SU-DHL-6 (cell line): ENCODE data around the gene ACTN4.
"Not testable (repeated sequence)": the region's sequence is repeated elsewhere in the genome, so short reads cannot be mapped to it uniquely, and the experiment has no call there.

Experiments used
- H2AFZ ChIP-seq: fragments of 200-600 bp; sonication (generic); 2 replicates; pipeline ENCODE4 v1.6.1; 2014; ENCODE audit warnings: low read depth, mild to moderate bottlenecking, moderate library complexity, mixed read lengths, antibody characterized with exemption, low read length; ENCODE audit not compliant: severe bottlenecking
- H3F3A ChIP-seq: fragments of 200-600 bp; shearing (Covaris generic); 2 replicates; pipeline ENCODE4 v1.6.0; 2016; ENCODE audit warnings: antibody characterized with exemption, mild to moderate bottlenecking; ENCODE audit not compliant: insufficient read depth
- H3K27ac ChIP-seq: fragments of 200-600 bp; sonication (generic); 2 replicates; pipeline ENCODE4 v1.5.1; 2016; ENCODE audit warnings: low read depth, mild to moderate bottlenecking, low read length, moderate library complexity, mixed read lengths
- H3K27me3 ChIP-seq: fragments of 200-600 bp; sonication (generic), shearing (Covaris generic); 2 replicates; pipeline ENCODE4 v1.6.0; 2014; ENCODE audit warnings: mild to moderate bottlenecking, low read length
- H3K36me3 ChIP-seq: fragments of 200-600 bp; sonication (generic); 2 replicates; pipeline ENCODE4 v1.6.1; 2014; ENCODE audit warnings: mild to moderate bottlenecking, low read length, mixed read lengths
- H3K4me2 ChIP-seq: fragments of 300-600, 200-600 bp; shearing (Covaris generic), sonication (generic); 2 replicates; pipeline ENCODE4 v1.6.0; 2014; ENCODE audit warnings: low read length, low read depth, mild to moderate bottlenecking; ENCODE audit not compliant: poor library complexity, severe bottlenecking
- H3K4me3 ChIP-seq: fragments of 200-600 bp; sonication (generic); 2 replicates; pipeline ENCODE4 v1.5.1; 2014; ENCODE audit warnings: antibody characterized with exemption, low read length, mild to moderate bottlenecking, mixed read lengths; ENCODE audit not compliant: insufficient read depth, poor library complexity, severe bottlenecking
- H3K79me2 ChIP-seq: fragments of 200-600 bp; sonication (generic); 2 replicates; pipeline ENCODE4 v1.6.1; 2014; ENCODE audit warnings: mild to moderate bottlenecking, low read length, moderate library complexity; ENCODE audit not compliant: insufficient read depth
- H3K9ac ChIP-seq: fragments of 200-600 bp; sonication (generic); 2 replicates; pipeline ENCODE4 v1.7.0; 2014; ENCODE audit warnings: mild to moderate bottlenecking, low read length
- H3K9me2 ChIP-seq: fragments of 200-600 bp; sonication (generic); replicated peaks from 2 replicates; pipeline ENCODE4 v1.6.1; 2014; ENCODE audit warnings: low read length; ENCODE audit not compliant: insufficient read depth
- H3K9me3 ChIP-seq: fragments of 200-600 bp; sonication (generic); 2 replicates; pipeline ENCODE4 v1.6.1; 2014; ENCODE audit warnings: low read length, mixed read lengths; ENCODE audit not compliant: insufficient read depth
- H4K20me1 ChIP-seq: fragments of 200-600 bp; sonication (generic); 2 replicates; pipeline ENCODE4 v1.6.1; 2014; ENCODE audit warnings: low read depth, mild to moderate bottlenecking, antibody characterized with exemption, low read length, moderate library complexity, mixed read lengths
- EZH2phosphoT487 ChIP-seq: fragments of 200-600 bp; sonication (generic), shearing (Covaris generic); conservative IDR thresholded peaks from 2 replicates; pipeline ENCODE4 v1.6.1; 2018; ENCODE audit warnings: mild to moderate bottlenecking, antibody characterized with exemption, low read length, moderate library complexity, mixed read lengths
- TF ChIP-seq, protein P1 (sequence below): fragments of 200-600 bp; sonication (generic); IDR thresholded peaks from one replicate; pipeline ENCODE4 v1.5.1; 2017; ENCODE audit warnings: antibody characterized with exemption, mild to moderate bottlenecking, low read length, moderate library complexity; ENCODE audit not compliant: insufficient read depth, poor library complexity, severe bottlenecking

ACTN4 gene

DNA sequence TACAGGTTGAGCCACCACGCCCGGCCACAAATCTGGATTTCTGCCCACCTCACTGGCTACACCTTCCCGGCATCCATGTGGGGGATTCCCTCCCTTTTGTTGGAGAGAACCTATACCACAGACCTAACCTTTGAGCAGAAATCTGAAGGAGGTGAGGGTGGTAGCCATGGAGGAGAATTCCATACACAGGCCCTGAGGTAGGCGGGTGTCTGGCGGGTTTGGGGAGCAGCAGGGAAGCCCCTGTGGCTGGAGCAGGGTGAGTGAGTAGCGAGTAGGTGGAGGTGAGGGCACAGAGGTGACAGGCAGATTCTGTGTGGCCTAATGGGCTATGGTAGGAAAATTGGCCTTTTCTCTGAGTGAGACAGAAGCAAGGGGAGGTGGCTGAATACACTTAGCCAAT lies 17.9 kb upstream of the ACTN4 start:
- TF ChIP-seq, protein P1, sequence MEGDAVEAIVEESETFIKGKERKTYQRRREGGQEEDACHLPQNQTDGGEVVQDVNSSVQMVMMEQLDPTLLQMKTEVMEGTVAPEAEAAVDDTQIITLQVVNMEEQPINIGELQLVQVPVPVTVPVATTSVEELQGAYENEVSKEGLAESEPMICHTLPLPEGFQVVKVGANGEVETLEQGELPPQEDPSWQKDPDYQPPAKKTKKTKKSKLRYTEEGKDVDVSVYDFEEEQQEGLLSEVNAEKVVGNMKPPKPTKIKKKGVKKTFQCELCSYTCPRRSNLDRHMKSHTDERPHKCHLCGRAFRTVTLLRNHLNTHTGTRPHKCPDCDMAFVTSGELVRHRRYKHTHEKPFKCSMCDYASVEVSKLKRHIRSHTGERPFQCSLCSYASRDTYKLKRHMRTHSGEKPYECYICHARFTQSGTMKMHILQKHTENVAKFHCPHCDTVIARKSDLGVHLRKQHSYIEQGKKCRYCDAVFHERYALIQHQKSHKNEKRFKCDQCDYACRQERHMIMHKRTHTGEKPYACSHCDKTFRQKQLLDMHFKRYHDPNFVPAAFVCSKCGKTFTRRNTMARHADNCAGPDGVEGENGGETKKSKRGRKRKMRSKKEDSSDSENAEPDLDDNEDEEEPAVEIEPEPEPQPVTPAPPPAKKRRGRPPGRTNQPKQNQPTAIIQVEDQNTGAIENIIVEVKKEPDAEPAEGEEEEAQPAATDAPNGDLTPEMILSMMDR: no peak
- TF ChIP-seq EZH2phosphoT487: no peak

DNA sequence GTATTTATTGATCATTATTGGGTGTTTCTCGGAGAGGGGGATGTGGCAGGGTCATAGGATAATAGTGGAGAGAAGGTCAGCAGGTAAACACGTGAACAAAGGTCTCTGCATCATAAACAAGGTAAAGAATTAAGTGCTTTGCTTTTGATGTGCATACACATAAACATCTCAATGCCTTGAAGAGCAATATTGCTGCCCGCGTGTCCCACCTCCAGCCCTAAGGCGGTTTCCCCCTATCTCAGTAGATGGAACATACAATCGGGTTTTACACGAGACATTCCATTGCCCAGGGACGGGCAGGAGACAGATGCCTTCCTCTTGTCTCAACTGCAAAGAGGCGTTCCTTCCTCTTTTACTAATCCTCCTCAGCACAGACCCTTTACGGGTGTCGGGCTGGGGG lies 16.1 kb upstream of the ACTN4 start:
- H3F3A ChIP-seq, H2AFZ ChIP-seq, H3K4me2 ChIP-seq, H3K9me2 ChIP-seq, H3K9ac ChIP-seq, H3K36me3 ChIP-seq, H3K9me3 ChIP-seq, H3K4me3 ChIP-seq, H3K27me3 ChIP-seq, H4K20me1 ChIP-seq, H3K79me2 ChIP-seq, H3K27ac ChIP-seq: not testable (repeated sequence)

More for the DNA sequence above, 17.9 kb upstream of the ACTN4 start:
- H3K9me3 ChIP-seq: no peaks in the 10 kb centered on the region
- H3K9ac ChIP-seq: no peak overlapping the region
- H3K4me2 ChIP-seq: no peak overlapping the region
- H3K27ac ChIP-seq: no peak overlapping the region
- 0 out of 2 replicates have a peak, but pooled peaks cover 2% of the 10 kb centered on the region for H3K36me3 ChIP-seq
- H2AFZ ChIP-seq: no peak overlapping the region
- H4K20me1 ChIP-seq: no peaks in the 10 kb centered on the region
- no peak overlapping the region for H3K4me3 ChIP-seq
- no peaks in the 10 kb centered on the region for H3K27me3 ChIP-seq
- H3K9me2 ChIP-seq: no peaks in the 10 kb centered on the region
- H3F3A ChIP-seq: no peaks in the 10 kb centered on the region; the same call in 1 of the 2 replicates
- H3K79me2 ChIP-seq: no peaks in the 10 kb centered on the region

DNA sequence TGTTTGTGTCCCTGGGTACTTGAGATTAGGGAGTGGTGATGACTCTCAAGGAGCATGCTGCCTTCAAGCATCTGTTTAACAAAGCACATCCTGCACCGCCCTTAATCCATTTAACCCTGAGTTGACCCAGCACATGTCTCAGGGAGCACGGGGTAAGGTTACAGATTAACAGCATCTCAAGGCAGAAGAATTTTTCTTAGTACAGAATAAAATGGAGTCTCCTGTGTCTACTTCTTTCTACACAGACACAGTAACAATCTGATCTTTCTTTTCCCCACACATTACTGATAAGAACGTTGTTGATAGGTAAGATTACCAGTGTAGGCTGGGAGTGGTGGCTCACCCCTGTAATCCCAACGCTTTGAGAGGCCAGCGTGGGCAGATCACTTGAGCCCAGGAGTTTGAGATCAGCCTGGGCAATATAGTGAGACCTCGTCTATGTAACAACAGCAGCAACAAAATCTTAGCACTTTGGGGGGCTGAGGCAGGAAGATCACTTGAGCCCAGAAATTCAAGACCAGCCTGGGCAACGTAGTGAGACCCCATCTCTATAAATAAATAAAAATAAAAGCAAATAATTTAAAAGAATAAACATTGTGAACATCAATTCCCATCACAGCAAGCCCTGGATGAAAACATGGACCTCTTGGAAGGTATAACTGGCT lies 15.5 kb upstream of the ACTN4 start:
- H3K36me3 ChIP-seq, H2AFZ ChIP-seq, H3K9ac ChIP-seq, H3K4me2 ChIP-seq, H3K4me3 ChIP-seq, H3K79me2 ChIP-seq, H3K27ac ChIP-seq, H3K9me3 ChIP-seq, H3K27me3 ChIP-seq, H4K20me1 ChIP-seq, H3F3A ChIP-seq, H3K9me2 ChIP-seq: not testable (repeated sequence)

DNA sequence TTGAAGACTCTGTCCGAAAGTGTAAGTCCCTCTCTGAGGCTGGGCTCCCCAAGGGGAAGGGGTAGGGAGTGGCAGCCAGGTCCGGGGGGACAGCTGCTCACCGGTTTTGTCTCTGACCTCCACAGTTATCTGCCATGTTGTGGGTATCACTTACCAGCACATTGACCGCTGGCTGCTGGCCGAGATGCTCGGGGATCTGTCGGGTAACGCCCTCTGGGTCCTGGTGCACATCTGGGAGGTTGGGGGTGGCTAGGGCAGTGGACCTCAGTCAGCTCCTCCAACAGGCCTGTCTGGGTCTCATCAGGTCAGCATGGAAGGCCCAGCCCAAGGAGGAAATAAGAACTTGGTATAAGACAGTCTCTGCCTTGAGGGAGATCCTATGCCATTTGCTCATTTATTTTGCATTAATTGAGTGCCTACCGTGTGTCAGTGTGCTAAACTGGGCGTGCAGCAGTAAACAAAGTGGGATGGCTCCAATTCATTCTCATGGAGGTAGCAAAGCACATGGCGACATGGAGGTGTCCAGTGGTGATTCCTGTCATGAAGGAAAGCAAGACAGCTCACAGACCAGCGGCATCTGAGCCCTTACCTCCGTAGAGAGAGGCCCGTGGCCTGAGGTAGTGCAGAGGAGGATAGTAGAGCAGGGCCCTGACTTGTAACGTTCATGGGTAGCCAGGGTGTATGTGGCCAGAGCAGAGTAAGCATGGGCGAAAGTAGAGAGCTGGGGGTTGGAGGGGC lies 14.8 kb upstream of the ACTN4 start:
- Histone ChIP-seq H2AFZ (no peak overlapping the region), H3K4me2 (no peak overlapping the region), H4K20me1 (no peaks in the 10 kb centered on the region), H3K27ac (no peak overlapping the region), H3K9me2 (no peaks in the 10 kb centered on the region), H3K27me3 (no peaks in the 10 kb centered on the region), H3K9me3 (no peaks in the 10 kb centered on the region), H3K4me3 (no peak overlapping the region), H3K79me2 (no peaks in the 10 kb centered on the region), H3K9ac (no peak overlapping the region), H3K36me3 (no peaks in the 10 kb centered on the region), H3F3A (no peaks in the 10 kb centered on the region; the same call in 1 of the 2 replicates)
- TF ChIP-seq, protein P1: no peak
- no peak for TF ChIP-seq EZH2phosphoT487
